Fibroblast of mammary gland (primary cell): Measurements from ENCODE around the gene F13A1.
"Not testable (repeated sequence)": the region's sequence is repeated elsewhere in the genome, so short reads cannot be mapped to it uniquely, and the experiment has no call there.

Experiments used
- DNase-seq: peaks from one replicate; pipeline ENCODE4 v3.0.0-alpha.2; 2010; ENCODE audit warnings: low read depth
- H3K4me3 ChIP-seq: 2 replicates; pipeline ENCODE4 v1.5.1; 2011; ENCODE audit warnings: low read depth, mild to moderate bottlenecking, low read length, moderate library complexity; ENCODE audit not compliant: control insufficient read depth
- CTCF ChIP-seq: conservative IDR thresholded peaks from 2 replicates; pipeline ENCODE4 v1.5.1; 2011; ENCODE audit warnings: low read depth, low read length, inconsistent platforms; ENCODE audit not compliant: control insufficient read depth, insufficient read depth

F13A1 gene

GRCh38 chr6:6312901-6313441 lies 7.5 kb downstream of the F13A1 start:
- TF ChIP-seq CTCF, result no peak
- no peak for DNase-seq
- no peak overlapping the region for H3K4me3 ChIP-seq

- TF ChIP-seq CTCF, result no peak
- H3K4me3 ChIP-seq, result no peak overlapping the region
- DNase-seq, result no peak
These were observed 14.9 kb downstream of the F13A1 start for GRCh38 chr6:6305575-6305974.

GRCh38 chr6:6300383-6300782 lies 20.1 kb downstream of the F13A1 start:
- not testable (repeated sequence) for DNase-seq, H3K4me3 ChIP-seq

GRCh38 chr6:6293317-6293716 lies 27.1 kb downstream of the F13A1 start:
- DNase-seq, result no peak
- TF ChIP-seq CTCF, result no peak
- no peak overlapping the region for H3K4me3 ChIP-seq

GRCh38 chr6:6287415-6287814 lies 33.0 kb downstream of the F13A1 start:
- no peak for DNase-seq
- H3K4me3 ChIP-seq, result no peak overlapping the region
- TF ChIP-seq CTCF, result no peak

- no peak overlapping the region for H3K4me3 ChIP-seq
- no peak for DNase-seq
- no peak for TF ChIP-seq CTCF
These were observed 34.8 kb downstream of the F13A1 start for GRCh38 chr6:6285679-6286078.

- DNase-seq, result no peak
- no peak for TF ChIP-seq CTCF
- H3K4me3 ChIP-seq, result no peak overlapping the region
These were observed 36.1 kb downstream of the F13A1 start for GRCh38 chr6:6284221-6284966.
